DOHH2 (cell line): Measurements from ENCODE around the gene RANGAP1.

Experiments used
- CTCF ChIP-seq: fragments of 200-600 bp; sonication (generic); IDR thresholded peaks from one replicate; pipeline ENCODE4 v1.5.1; 2014; ENCODE audit warnings: antibody characterized with exemption, mild to moderate bottlenecking, low read depth, low read length; ENCODE audit not compliant: poor library complexity, severe bottlenecking
- EZH2phosphoT487 ChIP-seq: fragments of 200-600 bp; sonication (generic); IDR thresholded peaks from 2 replicates; pipeline ENCODE4 v1.6.1; 2017; ENCODE audit warnings: borderline replicate concordance, mild to moderate bottlenecking, antibody characterized with exemption, low read length, moderate library complexity, mixed read lengths

GRCh38 chr22:41305646-41306045 is 19.7 kb upstream of the RANGAP1 start:
- TF ChIP-seq CTCF = no peak
- no peak for TF ChIP-seq EZH2phosphoT487
